IMR-90 (cell line): ENCODE measurements around the gene KLHL6. TPM values are rescaled to one million over a fixed set of nuclear protein-coding genes. Genes with fewer than 3 reads are reported as not detected.

Source experiments
- ATAC-seq: fragments of 200-7000 bp; cut with Tn5 transposase; 2 replicates; pipeline ENCODE4 v1.9.1; 2020; ENCODE audit warnings: low read depth, mild to moderate bottlenecking, moderate library complexity
- BruUV-seq: library from RNA; stranded (reverse); fragments of 400-500 nt; replicated peaks from 2 replicates; lab custom pipeline; 2021; lab: Mats Ljungman, UMichigan
- CTCF ChIA-PET: fragments of 300-600 bp; formaldehyde crosslinking; extraction: SDS; loops from one replicate; lab custom pipeline; 2021; ENCODE audit warnings: antibody characterized with exemption; lab: Yijun Ruan, JAX
- POLR2A ChIA-PET: fragments of 300-600 bp; sonication (Branson Sonifier 250); formaldehyde crosslinking; loops from one replicate; lab custom pipeline; 2022; ENCODE audit warnings: antibody characterized with exemption; ENCODE audit not compliant: unreplicated experiment; lab: Charles Lee
- DNase-seq: peaks from one replicate; pipeline ENCODE4 v3.0.0; 2013
- H2AFZ ChIP-seq: replicated peaks from 2 replicates; pipeline ENCODE3; 2013; ENCODE audit warnings: low read length, mild to moderate bottlenecking; ENCODE audit not compliant: poor library complexity
- H2AK5ac ChIP-seq: 2 replicates; pipeline ENCODE4 v1.6.1; 2013; ENCODE audit warnings: low read depth, low read length, inconsistent platforms
- H2AK9ac ChIP-seq: replicated peaks from 2 replicates; pipeline ENCODE3; 2013; ENCODE audit warnings: mild to moderate bottlenecking, low read depth, low read length, moderate library complexity; ENCODE audit not compliant: poor library complexity
- H2BK120ac ChIP-seq: 2 replicates; pipeline ENCODE4 v1.6.1; 2013; ENCODE audit warnings: low read depth, low read length, inconsistent platforms
- H2BK15ac ChIP-seq: 3 replicates; pipeline ENCODE4 v1.6.1; 2013; ENCODE audit warnings: low read depth, low read length, inconsistent platforms
- H2BK20ac ChIP-seq: 2 replicates; pipeline ENCODE4 v1.6.1; 2013; ENCODE audit warnings: low read depth, mild to moderate bottlenecking, inconsistent platforms, low read length, moderate library complexity
- H2BK5ac ChIP-seq: 2 replicates; pipeline ENCODE4 v1.6.1; 2013; ENCODE audit warnings: mild to moderate bottlenecking, low read depth, low read length, inconsistent platforms; ENCODE audit not compliant: poor library complexity, severe bottlenecking
- H3K14ac ChIP-seq: replicated peaks from 2 replicates; pipeline ENCODE4 v1.6.1; 2013; ENCODE audit warnings: low read depth, low read length, inconsistent platforms
- H3K18ac ChIP-seq: 2 replicates; pipeline ENCODE4 v1.6.1; 2013; ENCODE audit warnings: low read depth, low read length, control low read depth
- H3K23ac ChIP-seq: 2 replicates; pipeline ENCODE4 v1.6.1; 2013; ENCODE audit warnings: low read depth, low read length, inconsistent platforms
- H3K27ac ChIP-seq: 2 replicates; pipeline ENCODE4 v1.5.1; 2013; ENCODE audit warnings: mild to moderate bottlenecking, control low read depth, low read length; ENCODE audit not compliant: insufficient read depth
- H3K27me3 ChIP-seq: 2 replicates; pipeline ENCODE4 v1.6.1; 2013; ENCODE audit warnings: low read length; ENCODE audit not compliant: control insufficient read depth, insufficient read depth
- H3K36me3 ChIP-seq: 2 replicates; pipeline ENCODE4 v1.6.1; 2013; ENCODE audit warnings: low read length, mixed read lengths; ENCODE audit not compliant: control insufficient read depth, insufficient read depth
- H3K4ac ChIP-seq: 2 replicates; pipeline ENCODE4 v1.6.1; 2013; ENCODE audit warnings: low read depth, low read length, inconsistent platforms
- H3K4me1 ChIP-seq: 2 replicates; pipeline ENCODE4 v1.6.1; 2013; ENCODE audit warnings: low read length, mixed read lengths; ENCODE audit not compliant: control insufficient read depth, insufficient read depth
- H3K4me2 ChIP-seq: 2 replicates; pipeline ENCODE4 v1.6.1; 2013; ENCODE audit warnings: low read depth, mild to moderate bottlenecking, control low read depth, low read length, moderate library complexity
- H3K4me3 ChIP-seq: 2 replicates; pipeline ENCODE4 v1.5.1; 2013; ENCODE audit warnings: low read depth, mild to moderate bottlenecking, control low read depth, low read length, moderate library complexity; ENCODE audit not compliant: insufficient read depth
- H3K56ac ChIP-seq: 2 replicates; pipeline ENCODE4 v1.6.1; 2013; ENCODE audit warnings: low read length, inconsistent platforms; ENCODE audit not compliant: insufficient read depth; ENCODE audit errors: extremely low read depth
- H3K79me1 ChIP-seq, 2 experiments: 2 replicates each; pipeline ENCODE4 v1.6.1; 2013; ENCODE audit warnings: low read length in 2 of 2, inconsistent platforms in 1 of 2, low read depth in 1 of 2
- H3K9ac ChIP-seq: 2 replicates; pipeline ENCODE4 v1.6.1; 2013; ENCODE audit warnings: low read depth, low read length, control low read depth
- H3K9me1 ChIP-seq: 2 replicates; pipeline ENCODE4 v1.6.1; 2013; ENCODE audit warnings: low read length, inconsistent platforms; ENCODE audit not compliant: insufficient read depth
- H3K9me3 ChIP-seq: 2 replicates; pipeline ENCODE4 v1.6.1; 2013; ENCODE audit warnings: low read length; ENCODE audit not compliant: control insufficient read depth, insufficient read depth
- H4K20me1 ChIP-seq: 2 replicates; pipeline ENCODE4 v1.6.1; 2013; ENCODE audit warnings: low read length, inconsistent platforms; ENCODE audit not compliant: insufficient read depth
- H4K5ac ChIP-seq: 2 replicates; pipeline ENCODE4 v1.6.1; 2013; ENCODE audit warnings: mild to moderate bottlenecking, low read depth, low read length, control low read depth
- H4K8ac ChIP-seq, 2 experiments: 2 replicates each; pipeline ENCODE4 v1.6.1; 2013; ENCODE audit warnings: low read depth in 2 of 2, low read length in 2 of 2, control low read depth in 1 of 2, inconsistent platforms in 1 of 2
- H4K91ac ChIP-seq: 2 replicates; pipeline ENCODE4 v1.6.1; 2013; ENCODE audit warnings: low read depth, low read length, inconsistent platforms; ENCODE audit not compliant: insufficient read depth
- CEBPB ChIP-seq: IDR thresholded peaks from 2 replicates; pipeline ENCODE4 v1.6.1; 2012; ENCODE audit warnings: low read depth, low read length, improper control_type of control experiment
- MAZ ChIP-seq: IDR thresholded peaks from 2 replicates; pipeline ENCODE4 v1.6.1; 2012; ENCODE audit warnings: low read depth, mild to moderate bottlenecking, low read length, improper control_type of control experiment, moderate library complexity, borderline replicate concordance
- RAD21 ChIP-seq: IDR thresholded peaks from 2 replicates; pipeline ENCODE4 v1.6.1; 2012; ENCODE audit warnings: low read length, improper control_type of control experiment
- WGBS, 2 experiments: methylation state at CpG; one replicate each; pipeline versions ENCODE4 v1.1.5 to v1.1.7; 2013; ENCODE audit warnings: missing lambda C conversion rate in 2 of 2; ENCODE audit not compliant: insufficient read length in 1 of 2; ENCODE audit errors: extremely low coverage in 2 of 2; 5-methylcytosine and 5-hydroxymethylcytosine counted together
- dilution Hi-C: fragments of 300-500 bp; cut with HindIII; formaldehyde crosslinking; loops from one replicate; pipeline ENCODE4 v1.14.3; 2018; ENCODE audit warnings: low sequenced_read_pairs; ENCODE audit not compliant: unreplicated experiment
- in situ Hi-C: fragments of 300-500 bp; cut with MboI; formaldehyde crosslinking; loops from 3 replicates; pipeline ENCODE4 v1.14.3; 2019; ENCODE audit warnings: low sequenced_read_pairs, inconsistent platforms, mixed read lengths
- intact Hi-C: fragments of 100-400 bp; cut with micrococcal nuclease; formaldehyde crosslinking; loops from 2 replicates; pipeline ENCODE4 v1.10.0; 2022
- polyA plus RNA-seq, 3 experiments: library from polyadenylated mRNA; depleted of rRNA; stranded (reverse); fragments of >200 nt; gene quantifications; 2 replicates each; pipeline ENCODE4 v1.2.3, GENCODE V29; 2012; ENCODE audit warnings: low replicate concordance in 1 of 3
- total RNA-seq: library from RNA; depleted of rRNA; stranded (reverse); fragments of >200 nt; gene quantifications from 2 replicates; pipeline ENCODE4 v1.2.3, GENCODE V29; 2012

KLHL6 gene
- total and polyA plus RNA-seq, 2 of the 4 experiments (the other 2 are of a cell fraction): not detected

DNA sequence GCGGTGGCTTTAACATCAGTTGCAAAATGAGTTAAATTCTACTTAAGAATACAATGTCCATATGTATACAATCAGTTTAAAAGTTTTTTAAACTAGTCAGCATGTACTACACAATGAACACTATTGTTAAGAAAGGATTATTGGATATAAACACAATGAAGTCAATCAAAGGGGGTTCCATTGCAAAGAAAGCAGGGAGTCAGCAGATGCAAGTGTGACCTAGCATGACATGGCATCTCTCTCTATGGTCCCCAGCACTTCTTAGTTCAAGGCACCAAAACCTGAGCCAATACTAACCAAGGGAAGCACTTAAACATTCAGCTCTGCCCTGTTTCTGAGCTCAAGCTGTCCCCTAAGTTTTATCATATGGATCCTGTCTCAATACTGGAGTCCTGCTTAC, 17.0 kb downstream of the KLHL6 start:
- peaks cover 18% of the 10 kb centered on the region for H3K27me3 ChIP-seq
- no peak for ATAC-seq
- H2BK5ac ChIP-seq: no peak overlapping the region
- ChIA-PET POLR2A (no interaction called here), CTCF (no interaction called here)
- intact Hi-C loops: no loop called here
- dilution Hi-C loops: no loop called here
- no CpG with 5 or more reads among the region's 1 CpG for WGBS, 2 experiments
- no peak overlapping the region for H4K8ac ChIP-seq
- no peaks in the 10 kb centered on the region for H3K9me1 ChIP-seq
- no peak overlapping the region for H2AK9ac ChIP-seq
- no peak overlapping the region for H3K18ac ChIP-seq
- no peak overlapping the region for H2AFZ ChIP-seq
- peaks cover 4% of the 10 kb centered on the region; the same call in 1 of the 2 replicates for H3K4me1 ChIP-seq
- no peak overlapping the region for H2BK120ac ChIP-seq
- no peak for DNase-seq
- no peaks in the 10 kb centered on the region for H3K79me1 ChIP-seq
- no peak overlapping the region for H3K4me3 ChIP-seq
- no peaks in the 10 kb centered on the region for H3K36me3 ChIP-seq
- H2BK15ac ChIP-seq: no peak overlapping the region
- no peak overlapping the region for H3K9ac ChIP-seq
- no peak overlapping the region for H3K27ac ChIP-seq
- H3K4ac ChIP-seq: no peak overlapping the region
- H4K5ac ChIP-seq: no peak overlapping the region
- no peak for TF ChIP-seq MAZ
- TF ChIP-seq RAD21: no peak
- no peak for TF ChIP-seq CEBPB
- H3K4me2 ChIP-seq: no peak overlapping the region
- no peaks in the 10 kb centered on the region for H3K9me3 ChIP-seq
- no peak overlapping the region for H2BK20ac ChIP-seq
- no TSS peak for BruUV-seq
- H3K14ac ChIP-seq: no peak overlapping the region
- H2AK5ac ChIP-seq: no peak overlapping the region
- in situ Hi-C loops: no loop called here
- no peak overlapping the region for H4K91ac ChIP-seq
- H3K23ac ChIP-seq: no peak overlapping the region
- H4K20me1 ChIP-seq: no peaks in the 10 kb centered on the region
- no peak overlapping the region for H3K56ac ChIP-seq
